ENCODE data around the gene PTF1A. TPM values are rescaled to one million over a fixed set of nuclear protein-coding genes. Genes with fewer than 3 reads are reported as not detected.

The PTF1A gene
- total and polyA plus RNA-seq, 10 of the 15 experiments (the other 5 are each of a cell fraction or from before 2014, with no cell fraction given), result not detected

- no TSS peak for BruUV-seq (replicated peaks)
- in situ Hi-C loops (cut with MboI), result no loop called here
- H3K9me3 ChIP-seq (replicated peaks; ENCODE audit: control insufficient read depth, insufficient read depth, low read length), result no peaks in the 10 kb centered on the region
- H3K27me3 ChIP-seq (replicated peaks in 1 of 2; ENCODE audit: control insufficient read depth in 2 of 2, insufficient read depth in 2 of 2, low read length in 1 of 2), result peaks cover 0 to 7% of the 10 kb centered on the region in 2 experiments; a peak in 3 of 4 replicates
- ChIA-PET POLR2A (no interaction called here), CTCF (no interaction called here), SMC1A (ENCODE audit: uncharacterized antibody, unreplicated experiment) (no interaction called here), RAD21 (ENCODE audit: unreplicated experiment) (no interaction called here)
- intact Hi-C loops (cut with micrococcal nuclease; ENCODE audit: unreplicated experiment), result no loop called here
- no peak for TF ChIP-seq SIX5 (IDR thresholded peaks at IDR 0.05; ENCODE audit: low read depth, low read length, severe bottlenecking)
- TF ChIP-seq STAT3 (IDR thresholded peaks at IDR 0.05; ENCODE audit: low read depth, low read length), result no peak
- TF ChIP-seq HDAC2 (IDR thresholded peaks at IDR 0.05), result no peak
- H3K27ac ChIP-seq (ENCODE audit: control insufficient read depth, insufficient read depth), result no peak overlapping the region
- ATAC-seq (no peak), DNase-seq (ENCODE audit: low read depth, low spot score) (no peak), FAIRE-seq (no peak)
- H2AFZ ChIP-seq (ENCODE audit: control insufficient read depth, low read depth, low read length), result no peak overlapping the region
- H3K79me2 ChIP-seq (ENCODE audit: control insufficient read depth, insufficient read depth, low read length), result no peaks in the 10 kb centered on the region
- H4K20me1 ChIP-seq (ENCODE audit: control insufficient read depth, insufficient read depth), result no peaks in the 10 kb centered on the region
- WGBS (ENCODE audit: insufficient coverage, insufficient replicate concordance, low lambda C conversion rate, missing lambda C conversion rate), result 24% methylated on average over 13 of the region's 13 CpGs
- H3K4me1 ChIP-seq (ENCODE audit: control insufficient read depth, insufficient read depth, low read length), result no peaks in the 10 kb centered on the region
- H3K36me3 ChIP-seq (ENCODE audit: control insufficient read depth in 2 of 2, insufficient read depth in 2 of 2, low read length in 1 of 2), result no peaks in the 10 kb centered on the region
- no peak overlapping the region for H3K9ac ChIP-seq (ENCODE audit: control insufficient read depth, insufficient read depth, low read length)
- H3K4me2 ChIP-seq (ENCODE audit: control insufficient read depth, insufficient read depth), result no peak overlapping the region
- no peak overlapping the region for H3K4me3 ChIP-seq
Observed at GRCh38 chr10:23198610-23198939, 6.5 kb downstream of the PTF1A start.

- no peak overlapping the region for H3K27ac ChIP-seq (ENCODE audit: control insufficient read depth, insufficient read depth)
- FAIRE-seq, result no peak
- ChIA-PET POLR2A (no interaction called here), RAD21 (ENCODE audit: unreplicated experiment) (no interaction called here), CTCF (no interaction called here), SMC1A (ENCODE audit: uncharacterized antibody, unreplicated experiment) (no interaction called here)
- H3K4me2 ChIP-seq (ENCODE audit: control insufficient read depth, insufficient read depth), result no peak overlapping the region
- no peaks in the 10 kb centered on the region for H3K9me3 ChIP-seq (replicated peaks; ENCODE audit: control insufficient read depth, insufficient read depth, low read length)
- WGBS (ENCODE audit: insufficient coverage, insufficient replicate concordance, low lambda C conversion rate, missing lambda C conversion rate), result 12% methylated on average over 50 of the region's 60 CpGs
- no peak overlapping the region for H3K4me3 ChIP-seq
- BruUV-seq (replicated peaks), result no TSS peak
- no peak for DNase-seq (ENCODE audit: low read depth, low spot score)
- peaks cover 0 to 7% of the 10 kb centered on the region in 2 experiments; a peak in 3 of 4 replicates for H3K27me3 ChIP-seq (replicated peaks in 1 of 2; ENCODE audit: control insufficient read depth in 2 of 2, insufficient read depth in 2 of 2, low read length in 1 of 2)
- H3K4me1 ChIP-seq (ENCODE audit: control insufficient read depth, insufficient read depth, low read length), result no peaks in the 10 kb centered on the region
- ATAC-seq, result no peak
- no peak overlapping the region for H3K9ac ChIP-seq (ENCODE audit: control insufficient read depth, insufficient read depth, low read length)
- intact Hi-C loops (cut with micrococcal nuclease; ENCODE audit: unreplicated experiment), result no loop called here
- no peaks in the 10 kb centered on the region for H3K36me3 ChIP-seq (ENCODE audit: control insufficient read depth in 2 of 2, insufficient read depth in 2 of 2, low read length in 1 of 2)
- in situ Hi-C loops (cut with MboI), result no loop called here
- TF ChIP-seq HDAC6 (IDR thresholded peaks at IDR 0.05; ENCODE audit: unreplicated experiment) (peak; percentile 92), ZNF687 (IDR thresholded peaks at IDR 0.05) (no peak)
- H2AFZ ChIP-seq (ENCODE audit: control insufficient read depth, low read depth, low read length), result no peak overlapping the region
- no peaks in the 10 kb centered on the region for H4K20me1 ChIP-seq (ENCODE audit: control insufficient read depth, insufficient read depth)
- no peaks in the 10 kb centered on the region for H3K79me2 ChIP-seq (ENCODE audit: control insufficient read depth, insufficient read depth, low read length)
Observed at GRCh38 chr10:23198940-23199767, 7.0 kb downstream of the PTF1A start.

Data from GM12878 (cell line).